ENCODE measurements around the gene MCOLN2.

Gene MCOLN2

GRCh38 chr1:84890566-84890965, 106.3 kb downstream of the MCOLN2 start:
- no peak for DNase-seq

- DNase-seq = no peak
Measured at GRCh38 chr1:84889437-84889836, 107.5 kb downstream of the MCOLN2 start.

DNA sequence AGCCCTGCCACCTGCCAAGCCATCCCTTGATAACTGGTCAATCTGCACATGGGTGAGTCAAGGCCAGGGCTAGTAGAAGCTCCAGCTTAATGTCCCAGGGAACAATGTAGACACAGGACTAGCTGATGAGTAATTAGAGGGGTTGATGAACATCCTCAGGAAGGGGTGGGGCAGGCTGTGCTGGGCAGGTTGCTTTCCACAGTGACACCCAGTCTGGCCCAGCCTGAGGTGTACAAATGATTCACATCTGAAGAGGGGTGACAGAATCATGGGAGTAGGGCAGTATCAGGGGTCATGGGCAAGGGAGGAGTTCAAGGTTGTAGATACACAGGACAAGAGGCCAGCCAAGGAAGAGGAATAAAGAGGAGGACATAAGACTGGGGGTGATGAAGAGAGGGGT, 108.2 kb downstream of the MCOLN2 start:
- DNase-seq = peak; percentile 31 to 38

GRCh38 chr1:84887261-84887934, 109.5 kb downstream of the MCOLN2 start:
- DNase-seq = no peak

- DNase-seq = no peak
Measured at GRCh38 chr1:84885469-84885868, 111.4 kb downstream of the MCOLN2 start.

DNA sequence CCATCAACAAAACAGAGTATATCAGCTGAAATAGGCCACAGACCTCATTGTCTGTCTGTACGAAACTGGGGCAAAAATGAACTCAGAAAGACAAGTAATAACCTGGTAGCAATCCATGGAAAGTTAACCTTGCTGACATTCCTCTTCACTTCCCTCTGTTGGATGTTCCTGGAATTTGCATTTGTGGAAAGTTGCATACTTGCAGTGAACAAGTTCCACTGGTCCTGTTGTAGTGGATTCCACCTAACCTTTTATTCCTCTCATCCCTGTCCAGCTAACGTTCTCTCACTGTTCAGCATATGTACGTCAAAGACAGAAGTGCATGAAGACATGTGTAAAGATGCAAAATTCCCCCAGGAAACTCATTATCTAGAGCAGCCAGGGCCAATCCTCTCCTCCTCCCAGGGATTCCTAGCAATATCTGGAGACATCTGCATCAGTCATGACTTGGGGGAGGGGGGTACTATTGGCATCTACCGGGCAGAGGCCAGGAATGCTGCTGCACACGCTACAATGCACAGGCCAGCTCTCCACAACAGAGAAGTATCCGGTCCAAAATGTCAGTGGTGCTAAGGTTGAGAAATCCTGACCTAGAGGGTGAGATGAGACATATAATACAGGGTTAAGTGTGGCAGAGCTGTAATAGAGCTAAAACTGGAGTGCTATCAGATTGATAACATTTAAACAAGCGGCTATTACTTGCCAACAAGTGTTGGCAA, 112.1 kb downstream of the MCOLN2 start:
- DNase-seq = no peak

DNA sequence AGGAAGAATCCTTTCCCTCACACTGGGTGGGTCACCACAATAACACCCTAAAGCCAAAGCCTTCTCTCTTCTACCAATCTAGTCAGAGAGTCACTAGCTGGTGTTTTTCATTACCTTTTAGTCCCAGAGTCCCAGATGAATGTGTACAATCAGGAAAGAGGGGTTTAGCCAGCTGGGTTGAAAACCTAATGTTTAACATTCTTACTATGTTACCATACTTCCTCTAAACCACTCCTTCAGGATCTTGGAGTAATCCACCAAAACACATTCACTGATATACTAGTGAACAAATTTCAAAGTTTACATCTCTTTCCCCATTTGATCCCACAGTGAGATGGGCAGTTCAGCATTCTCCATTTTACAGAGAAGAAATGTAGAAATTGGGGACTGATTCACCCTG, 113.6 kb downstream of the MCOLN2 start:
- no peak for DNase-seq

- DNase-seq = no peak
Measured at GRCh38 chr1:84877592-84877991, 119.3 kb downstream of the MCOLN2 start.

- DNase-seq = no peak
Measured at GRCh38 chr1:84876353-84876752, 120.6 kb downstream of the MCOLN2 start.
